H9 (cell line): ENCODE data around the gene TMEFF2. TPM values are rescaled to one million over a fixed set of nuclear protein-coding genes. Genes with fewer than 3 reads are reported as not detected.

Source experiments
- DNase-seq: peaks from one replicate; pipeline ENCODE4 v3.0.0-alpha.2; 2017
- H2AFZ ChIP-seq: one replicate; pipeline ENCODE4 v1.6.1; 2013; ENCODE audit warnings: mild to moderate bottlenecking, low read length, control low read depth, moderate library complexity
- H2AK5ac ChIP-seq: 2 replicates; pipeline ENCODE4 v1.6.1; 2013; ENCODE audit warnings: low read length, control low read depth, mixed read lengths; ENCODE audit not compliant: insufficient read length
- H2BK120ac ChIP-seq: one replicate; pipeline ENCODE4 v1.6.1; 2013; ENCODE audit warnings: low read depth, mild to moderate bottlenecking, low read length, control low read depth, inconsistent platforms; ENCODE audit not compliant: poor library complexity, severe bottlenecking
- H2BK12ac ChIP-seq: 2 replicates; pipeline ENCODE4 v1.6.1; 2013; ENCODE audit warnings: low read length, control low read depth, mixed read lengths, low read depth; ENCODE audit not compliant: insufficient read length
- H2BK15ac ChIP-seq: 2 replicates; pipeline ENCODE4 v1.6.1; 2013; ENCODE audit warnings: low read depth, low read length, control low read depth
- H2BK20ac ChIP-seq: one replicate; pipeline ENCODE4 v1.6.1; 2013; ENCODE audit warnings: low read depth, mild to moderate bottlenecking, low read length, control low read depth, inconsistent platforms; ENCODE audit not compliant: poor library complexity, severe bottlenecking
- H2BK5ac ChIP-seq: 2 replicates; pipeline ENCODE4 v1.6.1; 2013; ENCODE audit warnings: low read length, control low read depth, mixed read lengths; ENCODE audit not compliant: insufficient read length
- H3K14ac ChIP-seq: 2 replicates; pipeline ENCODE4 v1.6.1; 2013; ENCODE audit warnings: low read length, control low read depth; ENCODE audit not compliant: insufficient read depth
- H3K18ac ChIP-seq: 2 replicates; pipeline ENCODE4 v1.6.1; 2013; ENCODE audit warnings: low read depth, mild to moderate bottlenecking, mixed read lengths, low read length, control low read depth; ENCODE audit not compliant: insufficient read length
- H3K23ac ChIP-seq: 2 replicates; pipeline ENCODE4 v1.6.1; 2013; ENCODE audit warnings: low read length, control low read depth, mixed read lengths, low read depth; ENCODE audit not compliant: insufficient read length
- H3K23me2 ChIP-seq: 2 replicates; pipeline ENCODE4 v1.6.1; 2013; ENCODE audit warnings: low read depth, mild to moderate bottlenecking, mixed read lengths, low read length, control low read depth; ENCODE audit not compliant: insufficient read length, poor library complexity, severe bottlenecking
- H3K27ac ChIP-seq: 2 replicates; pipeline ENCODE4 v1.5.1; 2013; ENCODE audit warnings: low read length, control low read depth, mixed read lengths, low read depth; ENCODE audit not compliant: insufficient read length
- H3K27me3 ChIP-seq: 2 replicates; pipeline ENCODE4 v1.6.1; 2013; ENCODE audit warnings: low read length, control low read depth, inconsistent platforms; ENCODE audit not compliant: insufficient read depth
- H3K4ac ChIP-seq: 2 replicates; pipeline ENCODE4 v1.6.1; 2013; ENCODE audit warnings: low read depth, mild to moderate bottlenecking, control low read depth, inconsistent platforms, low read length, moderate library complexity
- H3K4me1 ChIP-seq: 2 replicates; pipeline ENCODE4 v1.6.1; 2013; ENCODE audit warnings: low read length, control low read depth, inconsistent platforms; ENCODE audit not compliant: insufficient read depth
- H3K4me2 ChIP-seq: 2 replicates; pipeline ENCODE4 v1.6.1; 2013; ENCODE audit warnings: low read length, control low read depth, mixed read lengths; ENCODE audit not compliant: insufficient read length, insufficient read depth
- H3K56ac ChIP-seq: 2 replicates; pipeline ENCODE4 v1.6.1; 2013; ENCODE audit warnings: low read depth, mild to moderate bottlenecking, mixed read lengths, low read length, control low read depth; ENCODE audit not compliant: insufficient read length
- H3K79me1 ChIP-seq: 2 replicates; pipeline ENCODE4 v1.6.1; 2013; ENCODE audit warnings: low read depth, mild to moderate bottlenecking, moderate library complexity, low read length, control low read depth, inconsistent platforms; ENCODE audit not compliant: insufficient read depth, poor library complexity, severe bottlenecking
- H3K79me2 ChIP-seq: 2 replicates; pipeline ENCODE4 v1.6.1; 2013; ENCODE audit warnings: low read length, control low read depth, inconsistent platforms; ENCODE audit not compliant: insufficient read depth
- H3K9ac ChIP-seq: 2 replicates; pipeline ENCODE4 v1.6.1; 2013; ENCODE audit warnings: low read length, control low read depth, mixed read lengths; ENCODE audit not compliant: insufficient read length; ENCODE audit errors: extremely low read depth
- H3K9me3 ChIP-seq: one replicate; pipeline ENCODE4 v1.6.1; 2013; ENCODE audit warnings: low read depth, low read length, inconsistent platforms; ENCODE audit not compliant: control insufficient read depth
- H3T11ph ChIP-seq: one replicate; pipeline ENCODE4 v1.6.1; 2013; ENCODE audit warnings: mild to moderate bottlenecking, low read length, control low read depth, inconsistent platforms
- H4K20me1 ChIP-seq: one replicate; pipeline ENCODE4 v1.6.1; 2013; ENCODE audit not compliant: control insufficient read depth, insufficient read length, insufficient read depth
- H4K5ac ChIP-seq: 2 replicates; pipeline ENCODE4 v1.6.1; 2013; ENCODE audit warnings: low read depth, mild to moderate bottlenecking, mixed read lengths, low read length, control low read depth; ENCODE audit not compliant: insufficient read length
- H4K8ac ChIP-seq: replicated peaks from 2 replicates; pipeline ENCODE4 v1.6.1; 2013; ENCODE audit warnings: low read length, control low read depth, mixed read lengths, low read depth; ENCODE audit not compliant: insufficient read length
- H4K91ac ChIP-seq: 2 replicates; pipeline ENCODE4 v1.6.1; 2013; ENCODE audit warnings: low read depth, mild to moderate bottlenecking, moderate library complexity, mixed read lengths, low read length, control low read depth; ENCODE audit not compliant: insufficient read length
- H3K27ac Mint-ChIP-seq, 3 experiments: 2 replicates in 2 of 3; 3 replicates in 1 of 3; pipeline ENCODE4 v1.8.0; 2020 to 2021; ENCODE audit warnings: mixed read lengths in 3 of 3, mild to moderate bottlenecking in 1 of 3, moderate library complexity in 1 of 3
- H3K27me3 Mint-ChIP-seq: 2 replicates; pipeline ENCODE4 v1.8.0; 2021; ENCODE audit warnings: low read depth, mild to moderate bottlenecking, moderate library complexity, mixed read lengths
- H3K36me3 Mint-ChIP-seq, 3 experiments: 2 replicates in 2 of 3; 3 replicates in 1 of 3; pipeline ENCODE4 v1.8.0; 2020 to 2021; ENCODE audit warnings: low read depth in 3 of 3, mixed read lengths in 3 of 3; ENCODE audit not compliant: insufficient read depth in 1 of 3
- H3K4me1 Mint-ChIP-seq, 2 experiments: 2 replicates each; pipeline ENCODE4 v1.8.0; 2020; ENCODE audit warnings: mixed read lengths in 2 of 2
- H3K4me3 Mint-ChIP-seq, 2 experiments: 2 replicates in 1 of 2; 3 replicates in 1 of 2; pipeline ENCODE4 v1.8.0; 2020 to 2021; ENCODE audit warnings: mild to moderate bottlenecking in 2 of 2, mixed read lengths in 2 of 2, moderate library complexity in 1 of 2
- H3K9me3 Mint-ChIP-seq, 2 experiments: 2 replicates in 1 of 2; 3 replicates in 1 of 2; pipeline ENCODE4 v1.8.0; 2020; ENCODE audit warnings: mild to moderate bottlenecking in 2 of 2, mixed read lengths in 2 of 2, moderate library complexity in 1 of 2
- CTCF ChIP-seq: fragments of 200-600 bp; sonication (generic); conservative IDR thresholded peaks from 3 replicates; pipeline ENCODE4 v1.8.0; 2021; ENCODE audit warnings: antibody characterized with exemption, mild to moderate bottlenecking
- WGBS: extraction: QIAGEN DNeasy Blood & Tissue Kit; methylation state at CpG from one replicate; pipeline ENCODE4 v1.1.7; 2013; ENCODE audit warnings: missing lambda C conversion rate, low lambda C conversion rate, mixed read lengths; ENCODE audit not compliant: insufficient read length; ENCODE audit errors: extremely low coverage; 5-methylcytosine and 5-hydroxymethylcytosine counted together
- total RNA-seq: library from RNA; stranded (reverse); gene quantifications from 2 replicates; pipeline ENCODE4 v1.2.1, GENCODE V29; 2021

TMEFF2 gene
- total RNA-seq, 1 experiment from 2014 or later = 0.39 TPM

- Histone ChIP-seq H3K4me2 (no peak overlapping the region), H2BK15ac (no peak overlapping the region), H3T11ph (no peak overlapping the region), H3K56ac (no peak overlapping the region), H2AFZ (no peak overlapping the region), H2BK12ac (no peak overlapping the region), H4K91ac (no peak overlapping the region), H2BK5ac (no peak overlapping the region), H3K23me2 (no peaks in the 10 kb centered on the region), H3K18ac (no peak overlapping the region), H2AK5ac (no peak overlapping the region), H4K20me1 (no peaks in the 10 kb centered on the region), H3K23ac (no peak overlapping the region), H3K79me1 (no peaks in the 10 kb centered on the region), H4K5ac (no peak overlapping the region), H3K4ac (no peak overlapping the region), H3K79me2 (no peaks in the 10 kb centered on the region), H2BK20ac (no peak overlapping the region), H3K4me1 (no peaks in the 10 kb centered on the region), H3K14ac (no peak overlapping the region), H2BK120ac (no peak overlapping the region), H3K27me3 (no peaks in the 10 kb centered on the region), H3K9me3 (no peaks in the 10 kb centered on the region), H3K9ac (no peak overlapping the region), H4K8ac (no peak overlapping the region), H3K27ac (no peak overlapping the region)
- WGBS = no CpG with 5 or more reads among the region's 1 CpG
- Mint-ChIP-seq H3K4me1 (no peaks in the 10 kb centered on the region), H3K27ac (no peak overlapping the region), H3K36me3 (no peaks in the 10 kb centered on the region), H3K9me3 (no peaks in the 10 kb centered on the region), H3K4me3 (no peak overlapping the region), H3K27me3 (peaks cover 8% of the 10 kb centered on the region; the same call in 1 of the 2 replicates)
- no peak for TF ChIP-seq CTCF
- no peak for DNase-seq
Observed at GRCh38 chr2:192203876-192204275, 9.1 kb upstream of the TMEFF2 start.
